ENCODE data around the gene OR10AD1. TPM values are rescaled to one million over a fixed set of nuclear protein-coding genes. Genes with fewer than 3 reads are reported as not detected.

Gene OR10AD1
- total and polyA plus RNA-seq, 4 donors: not detected

DNA sequence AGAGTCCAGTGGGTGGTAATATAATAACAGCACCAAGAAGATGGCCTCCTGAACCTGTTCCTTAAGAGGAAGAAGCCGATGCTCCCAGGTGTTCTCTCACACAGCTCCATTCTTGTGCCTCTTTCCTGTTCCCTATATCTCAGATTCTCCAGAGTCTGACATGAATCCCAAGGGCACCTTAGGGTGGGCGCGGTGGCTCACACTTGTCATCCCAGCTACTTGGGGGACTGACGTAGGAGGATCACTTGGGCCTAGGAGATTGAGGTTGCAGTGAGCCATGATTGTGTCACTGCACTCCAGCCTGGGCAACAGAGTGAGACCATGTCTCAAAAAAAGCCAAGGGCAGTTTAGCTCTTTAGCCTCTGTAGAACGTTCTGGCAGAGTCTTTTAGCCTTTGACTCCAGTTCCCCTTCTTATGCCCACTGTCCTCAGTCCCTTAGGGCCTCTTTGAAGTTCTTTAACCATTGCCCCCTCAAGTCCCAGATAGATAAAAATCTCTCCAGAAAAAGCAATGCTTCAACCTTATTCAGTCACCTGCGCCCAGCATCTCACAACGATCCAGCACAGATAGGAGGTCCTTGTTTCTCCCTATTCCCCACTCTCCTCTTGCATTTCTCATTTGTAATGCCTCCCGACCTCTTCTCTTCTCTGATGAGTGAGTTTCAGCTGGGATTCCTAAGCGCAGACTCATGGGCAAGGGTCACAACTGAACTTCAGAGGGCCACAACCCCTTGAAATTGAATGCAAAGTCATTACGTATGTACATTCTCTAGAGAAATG lies 15.0 kb downstream of the OR10AD1 start:
- Histone ChIP-seq H3K9me3 (ENCODE audit: control insufficient read depth in 4 of 4, low read length in 3 of 4) (no peaks in the 10 kb centered on the region), H3K4me1 (ENCODE audit: control insufficient read depth in 4 of 4, insufficient read depth in 4 of 4, low read length in 3 of 4) (peaks cover under 1 to 10% (median 6%) of the 10 kb centered on the region in 4 donors), H3K27me3 (ENCODE audit: control insufficient read depth in 4 of 4, insufficient read depth in 4 of 4, low read length in 3 of 4) (peaks cover 0 to 12% (median 2%) of the 10 kb centered on the region in 4 donors), H3K27ac (ENCODE audit: low read depth in 1 of 2, low read length in 2 of 2) (no peak overlapping the region), H3K9ac (ENCODE audit: low read depth in 1 of 2, low read length in 2 of 2) (no peak overlapping the region), H3K4me3 (ENCODE audit: low read depth in 1 of 3, low read length in 3 of 3) (no peak overlapping the region), H3K36me3 (ENCODE audit: control insufficient read depth in 4 of 4, insufficient read depth in 3 of 4, low read depth in 1 of 4, low read length in 3 of 4) (no peaks in the 10 kb centered on the region)
- DNase-seq (ENCODE audit: low spot score): no peak
- WGBS: 81% methylated on average over 10 of the region's 10 CpGs
- TF ChIP-seq HNF4A (conservative IDR thresholded peaks at IDR 0.05): no peak
- no peak for TF ChIP-seq JUND (IDR thresholded peaks at IDR 0.05)
- TF ChIP-seq, protein P1, sequence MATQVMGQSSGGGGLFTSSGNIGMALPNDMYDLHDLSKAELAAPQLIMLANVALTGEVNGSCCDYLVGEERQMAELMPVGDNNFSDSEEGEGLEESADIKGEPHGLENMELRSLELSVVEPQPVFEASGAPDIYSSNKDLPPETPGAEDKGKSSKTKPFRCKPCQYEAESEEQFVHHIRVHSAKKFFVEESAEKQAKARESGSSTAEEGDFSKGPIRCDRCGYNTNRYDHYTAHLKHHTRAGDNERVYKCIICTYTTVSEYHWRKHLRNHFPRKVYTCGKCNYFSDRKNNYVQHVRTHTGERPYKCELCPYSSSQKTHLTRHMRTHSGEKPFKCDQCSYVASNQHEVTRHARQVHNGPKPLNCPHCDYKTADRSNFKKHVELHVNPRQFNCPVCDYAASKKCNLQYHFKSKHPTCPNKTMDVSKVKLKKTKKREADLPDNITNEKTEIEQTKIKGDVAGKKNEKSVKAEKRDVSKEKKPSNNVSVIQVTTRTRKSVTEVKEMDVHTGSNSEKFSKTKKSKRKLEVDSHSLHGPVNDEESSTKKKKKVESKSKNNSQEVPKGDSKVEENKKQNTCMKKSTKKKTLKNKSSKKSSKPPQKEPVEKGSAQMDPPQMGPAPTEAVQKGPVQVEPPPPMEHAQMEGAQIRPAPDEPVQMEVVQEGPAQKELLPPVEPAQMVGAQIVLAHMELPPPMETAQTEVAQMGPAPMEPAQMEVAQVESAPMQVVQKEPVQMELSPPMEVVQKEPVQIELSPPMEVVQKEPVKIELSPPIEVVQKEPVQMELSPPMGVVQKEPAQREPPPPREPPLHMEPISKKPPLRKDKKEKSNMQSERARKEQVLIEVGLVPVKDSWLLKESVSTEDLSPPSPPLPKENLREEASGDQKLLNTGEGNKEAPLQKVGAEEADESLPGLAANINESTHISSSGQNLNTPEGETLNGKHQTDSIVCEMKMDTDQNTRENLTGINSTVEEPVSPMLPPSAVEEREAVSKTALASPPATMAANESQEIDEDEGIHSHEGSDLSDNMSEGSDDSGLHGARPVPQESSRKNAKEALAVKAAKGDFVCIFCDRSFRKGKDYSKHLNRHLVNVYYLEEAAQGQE (IDR thresholded peaks at IDR 0.05): no peak
- no peak for TF ChIP-seq SP1 (IDR thresholded peaks at IDR 0.05)
- no peak for TF ChIP-seq HNF4G (IDR thresholded peaks at IDR 0.05)
- no peak for TF ChIP-seq RXRA (IDR thresholded peaks at IDR 0.05)
- TF ChIP-seq GABPA (IDR thresholded peaks at IDR 0.05 in 1 of 2, conservative IDR thresholded peaks at IDR 0.05 in 1 of 2): no peak
- TF ChIP-seq YY1 (IDR thresholded peaks at IDR 0.05): no peak

GRCh38 chr12:48185181-48185919 lies 17.7 kb downstream of the OR10AD1 start:
- Histone ChIP-seq H3K36me3 (ENCODE audit: control insufficient read depth in 4 of 4, insufficient read depth in 3 of 4, low read depth in 1 of 4, low read length in 3 of 4) (no peaks in the 10 kb centered on the region), H3K27me3 (ENCODE audit: control insufficient read depth in 4 of 4, insufficient read depth in 4 of 4, low read length in 3 of 4) (peaks cover 3 to 12% (median 5%) of the 10 kb centered on the region in 4 donors), H3K4me1 (ENCODE audit: control insufficient read depth in 4 of 4, insufficient read depth in 4 of 4, low read length in 3 of 4) (peaks cover 3 to 17% (median 8%) of the 10 kb centered on the region in 4 donors), H3K9ac (ENCODE audit: low read depth in 1 of 2, low read length in 2 of 2) (no peak overlapping the region), H3K4me3 (ENCODE audit: low read depth in 1 of 3, low read length in 3 of 3) (no peak overlapping the region), H3K9me3 (ENCODE audit: control insufficient read depth in 4 of 4, low read length in 3 of 4) (no peaks in the 10 kb centered on the region), H3K27ac (ENCODE audit: low read depth in 1 of 2, low read length in 2 of 2) (no peak overlapping the region)
- 54% methylated on average over 10 of the region's 10 CpGs for WGBS
- DNase-seq (ENCODE audit: low spot score): no peak
- TF ChIP-seq, protein P2, sequence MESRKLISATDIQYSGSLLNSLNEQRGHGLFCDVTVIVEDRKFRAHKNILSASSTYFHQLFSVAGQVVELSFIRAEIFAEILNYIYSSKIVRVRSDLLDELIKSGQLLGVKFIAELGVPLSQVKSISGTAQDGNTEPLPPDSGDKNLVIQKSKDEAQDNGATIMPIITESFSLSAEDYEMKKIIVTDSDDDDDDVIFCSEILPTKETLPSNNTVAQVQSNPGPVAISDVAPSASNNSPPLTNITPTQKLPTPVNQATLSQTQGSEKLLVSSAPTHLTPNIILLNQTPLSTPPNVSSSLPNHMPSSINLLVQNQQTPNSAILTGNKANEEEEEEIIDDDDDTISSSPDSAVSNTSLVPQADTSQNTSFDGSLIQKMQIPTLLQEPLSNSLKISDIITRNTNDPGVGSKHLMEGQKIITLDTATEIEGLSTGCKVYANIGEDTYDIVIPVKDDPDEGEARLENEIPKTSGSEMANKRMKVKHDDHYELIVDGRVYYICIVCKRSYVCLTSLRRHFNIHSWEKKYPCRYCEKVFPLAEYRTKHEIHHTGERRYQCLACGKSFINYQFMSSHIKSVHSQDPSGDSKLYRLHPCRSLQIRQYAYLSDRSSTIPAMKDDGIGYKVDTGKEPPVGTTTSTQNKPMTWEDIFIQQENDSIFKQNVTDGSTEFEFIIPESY (IDR thresholded peaks at IDR 0.05): no peak
- TF ChIP-seq FOXA1 (IDR thresholded peaks at IDR 0.05): no peak
- TF ChIP-seq RXRA (IDR thresholded peaks at IDR 0.05): no peak
- TF ChIP-seq ATF3 (IDR thresholded peaks at IDR 0.05): no peak
- no peak for TF ChIP-seq CTCF (IDR thresholded peaks at IDR 0.05; ENCODE audit: low read depth, low read length, missing input control)
- TF ChIP-seq HNF4A (conservative IDR thresholded peaks at IDR 0.05): no peak
- no peak for TF ChIP-seq HNF4G (IDR thresholded peaks at IDR 0.05)
- no peak for TF ChIP-seq RAD21 (IDR thresholded peaks at IDR 0.05)
- TF ChIP-seq EGR1 (IDR thresholded peaks at IDR 0.05; ENCODE audit: low read depth in 2 of 2): no peak
- no peak for TF ChIP-seq FOXA2 (IDR thresholded peaks at IDR 0.05)
- TF ChIP-seq, protein P1 (IDR thresholded peaks at IDR 0.05): no peak
- no peak for TF ChIP-seq JUND (IDR thresholded peaks at IDR 0.05)
- no peak for TF ChIP-seq NR2F2 (IDR thresholded peaks at IDR 0.05)
- no peak for TF ChIP-seq YY1 (IDR thresholded peaks at IDR 0.05)
- TF ChIP-seq GABPA (IDR thresholded peaks at IDR 0.05 in 1 of 2, conservative IDR thresholded peaks at IDR 0.05 in 1 of 2): no peak
- TF ChIP-seq TAF1 (conservative IDR thresholded peaks at IDR 0.05): no peak

Measured in liver (tissue), 9 donors.